GM19452 (cell line): ENCODE data around the gene ERBIN.
"Not testable (repeated sequence)": the region's sequence is repeated elsewhere in the genome, so short reads cannot be mapped to it uniquely, and the experiment has no call there.

ENCODE experiments used
- ATAC-seq: cut with Tn5 transposase; IDR thresholded peaks from one replicate; pipeline ENCODE4 v1.9.1; 2021; ENCODE audit not compliant: unreplicated experiment

ERBIN gene

GRCh38 chr5:65926276-65926783, at the start of gene ERBIN:
Gene ERBIN (plus strand): TSS chr5:65926575. CDS start chr5:65992719, 66,144 bp downstream.
- peak; percentile 28 for ATAC-seq

DNA sequence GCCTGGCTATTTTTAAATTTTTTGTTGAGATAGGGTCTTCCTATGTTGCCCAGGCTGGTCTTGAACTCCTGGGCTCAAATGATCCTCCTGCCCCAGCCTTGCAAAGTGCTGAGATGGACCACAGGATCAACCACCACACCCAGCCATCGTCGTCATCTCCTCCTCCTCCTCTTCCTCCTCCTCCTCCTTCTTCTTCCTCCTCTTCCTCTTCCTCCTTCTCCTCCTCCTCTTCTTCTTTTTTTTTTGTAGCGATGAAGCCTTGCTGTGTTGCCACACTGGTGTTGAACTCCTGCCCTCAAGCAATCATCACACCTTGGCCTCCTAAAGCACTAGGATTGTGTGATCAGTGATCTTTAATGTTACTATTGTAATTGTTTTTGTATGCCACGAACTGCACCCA, 49.4 kb upstream of the ERBIN start:
- no peak for ATAC-seq

GRCh38 chr5:65879668-65880256, 46.6 kb upstream of the ERBIN start:
- not testable (repeated sequence) for ATAC-seq

DNA sequence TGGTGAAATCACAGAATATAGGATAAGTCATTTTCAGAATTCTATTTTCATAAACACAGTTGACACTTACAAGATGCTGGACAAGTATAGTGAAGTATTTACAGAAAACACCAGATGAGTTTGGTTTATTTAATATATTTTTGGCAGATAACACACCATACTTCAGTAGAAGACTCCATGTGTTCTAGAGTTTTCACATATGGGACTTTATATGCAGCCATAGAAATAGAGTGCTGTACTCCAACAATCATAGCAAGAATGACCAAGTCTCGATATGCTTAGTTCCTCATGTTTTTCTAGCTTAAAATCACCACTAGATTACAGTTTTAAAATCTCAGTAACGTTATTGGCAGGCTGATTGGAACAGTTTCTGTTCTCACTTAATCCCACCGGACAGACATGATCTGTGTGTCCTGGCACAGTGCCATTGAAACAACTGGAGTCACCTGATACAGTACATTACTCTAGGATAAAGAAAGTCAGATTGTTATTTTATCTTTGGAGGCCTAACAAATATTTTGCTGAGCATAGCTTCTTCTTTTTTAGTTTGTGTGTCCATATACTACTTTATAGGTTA, 45.8 kb upstream of the ERBIN start:
- ATAC-seq = no peak

DNA sequence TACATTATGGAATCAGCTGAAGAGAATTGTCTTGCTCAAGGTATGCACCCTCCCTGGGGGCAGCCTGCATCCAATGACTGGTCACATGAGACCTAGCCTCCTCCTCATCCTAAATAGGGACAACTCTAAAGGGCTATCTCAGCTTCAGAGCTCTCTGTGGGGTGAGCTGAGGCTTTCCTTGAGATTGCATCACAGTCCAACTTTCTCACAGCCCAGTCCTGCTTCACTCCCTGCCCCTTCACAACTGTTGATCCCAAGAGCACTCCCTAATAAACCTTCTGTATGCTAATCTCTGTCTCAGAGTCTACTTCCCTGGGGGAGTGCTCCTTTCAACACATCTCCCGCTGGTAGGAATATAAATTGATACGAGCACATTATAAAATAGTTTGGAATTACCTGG, 44.1 kb upstream of the ERBIN start:
- ATAC-seq = no peak

DNA sequence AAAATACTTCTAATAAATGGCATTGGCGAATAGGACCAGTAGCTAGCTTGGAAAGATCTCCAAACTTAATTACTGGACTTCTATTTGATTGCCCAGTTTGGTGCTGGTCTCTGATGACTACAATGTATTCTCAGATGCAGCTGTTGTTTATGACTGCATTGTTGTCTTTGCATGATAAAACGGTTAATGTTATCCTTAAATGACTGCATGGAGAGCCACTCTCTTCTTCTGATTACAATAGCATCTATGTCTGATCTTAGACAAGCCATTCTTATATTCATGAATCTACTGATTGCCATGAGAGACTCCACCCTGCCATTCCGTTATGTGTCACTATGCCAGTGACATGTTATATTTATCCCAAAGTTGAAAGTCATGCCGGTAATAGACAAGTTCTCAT, 42.9 kb upstream of the ERBIN start:
- ATAC-seq = no peak

DNA sequence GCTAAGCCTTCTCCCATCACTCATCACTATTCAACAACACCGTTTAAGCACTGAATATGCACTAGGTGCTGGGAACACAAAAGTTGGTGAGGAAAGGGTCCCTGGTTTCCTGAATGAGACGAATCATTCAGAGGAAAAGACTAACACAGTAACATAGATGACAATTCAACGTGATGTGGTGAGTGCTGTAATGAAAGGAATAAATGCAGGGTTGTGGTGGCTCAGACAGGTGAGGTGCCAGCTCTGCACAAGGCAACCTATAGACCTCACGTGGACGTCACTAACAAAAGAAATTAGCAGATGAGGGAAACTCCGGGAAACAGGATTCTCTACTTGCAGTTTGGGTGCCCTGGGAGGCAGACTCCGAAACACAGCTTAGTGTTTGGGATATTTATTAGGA, 40.0 kb upstream of the ERBIN start:
- ATAC-seq = no peak

DNA sequence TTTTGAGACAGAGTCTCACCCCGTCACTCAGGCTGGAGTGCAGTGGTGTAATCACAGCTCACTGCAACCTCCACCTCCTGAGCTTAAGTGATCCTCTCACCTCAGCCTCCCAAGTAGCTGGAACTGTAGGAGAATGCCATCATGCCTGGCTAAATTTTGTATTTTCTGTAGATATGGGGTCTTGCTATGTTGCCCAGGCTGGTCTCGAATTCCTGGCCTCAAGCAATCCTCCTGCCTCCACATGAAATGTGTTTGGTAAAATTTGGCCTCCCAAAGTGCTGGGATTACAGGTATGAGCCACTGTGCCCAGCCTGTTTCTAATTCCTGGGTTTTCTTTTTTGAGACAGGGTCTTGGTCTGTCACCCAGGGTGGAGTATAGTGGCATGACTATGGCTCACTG, 34.4 kb upstream of the ERBIN start:
- not testable (repeated sequence) for ATAC-seq

GRCh38 chr5:65892801-65893200, 33.6 kb upstream of the ERBIN start:
- no peak for ATAC-seq

DNA sequence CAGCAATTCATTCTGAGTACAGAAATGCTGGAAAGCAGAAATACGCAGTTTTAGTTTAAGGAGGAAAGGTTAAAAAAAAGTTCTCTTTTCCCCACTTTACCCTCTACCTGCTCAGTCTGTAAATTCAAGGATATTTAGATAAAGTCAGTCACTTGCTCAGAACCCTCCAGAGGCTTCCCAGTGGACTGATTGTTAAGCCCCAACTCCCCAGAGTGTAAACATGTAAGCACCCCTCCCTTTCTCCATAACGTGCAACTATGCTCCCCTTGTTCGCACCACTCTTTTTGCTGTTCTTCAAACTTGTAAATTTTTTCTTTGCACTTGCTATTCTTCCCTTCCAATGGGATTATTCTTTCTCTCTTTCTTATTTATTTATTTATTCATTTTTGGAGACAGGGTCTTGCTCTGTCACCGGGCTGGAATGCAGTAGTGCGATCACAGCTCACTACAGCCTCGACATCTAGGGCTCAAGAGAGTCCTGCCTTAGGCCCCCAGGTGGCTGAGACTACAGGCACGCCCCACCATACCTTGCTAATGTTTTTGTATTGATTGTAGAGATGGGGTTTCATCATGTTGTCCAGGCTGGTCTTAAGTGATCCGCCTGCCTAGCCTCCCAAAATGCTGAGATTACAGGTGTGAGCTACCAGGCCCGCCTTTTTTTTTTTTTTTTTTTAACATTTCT, 32.5 kb upstream of the ERBIN start:
- no peak for ATAC-seq

DNA sequence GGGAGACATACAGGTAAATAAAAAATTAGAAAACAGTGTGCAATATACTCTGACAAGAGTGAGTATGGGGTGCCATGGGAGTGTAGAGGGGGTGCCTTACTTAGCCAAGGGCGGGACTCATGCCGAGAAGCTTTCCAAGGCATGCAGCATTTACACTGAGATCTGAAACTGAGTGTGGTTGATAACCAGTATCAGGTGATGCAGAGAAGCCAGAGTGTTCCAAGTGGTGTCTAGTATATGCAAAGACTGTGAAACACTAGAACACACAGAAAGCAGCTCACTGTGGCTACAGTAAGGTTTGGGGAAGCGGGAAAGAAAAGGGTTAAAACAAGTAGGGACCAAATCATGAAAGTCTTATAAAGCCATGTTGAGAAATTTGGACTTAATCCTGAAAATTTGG, 30.5 kb upstream of the ERBIN start:
- ATAC-seq = no peak

DNA sequence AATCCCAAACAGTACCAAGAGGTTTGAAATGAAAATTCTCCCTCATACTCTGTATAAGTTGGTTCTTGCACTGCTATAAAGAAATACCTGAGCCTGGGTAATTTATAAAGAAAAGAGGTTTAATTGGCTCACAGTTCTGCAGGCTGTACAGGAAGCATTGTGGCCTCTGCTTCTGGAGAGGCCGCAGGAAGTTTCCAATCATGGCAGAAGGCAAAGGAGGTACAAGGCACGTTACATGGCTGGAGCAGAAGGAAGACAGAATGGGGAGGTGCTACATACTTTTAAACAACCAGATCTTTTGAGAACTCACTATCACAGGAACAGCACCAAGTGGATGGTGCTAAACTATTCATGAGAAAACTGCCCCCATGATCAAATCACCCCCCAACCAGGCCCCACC, 25.6 kb upstream of the ERBIN start:
- ATAC-seq = no peak

GRCh38 chr5:65902104-65902503, 24.3 kb upstream of the ERBIN start:
- no peak for ATAC-seq

DNA sequence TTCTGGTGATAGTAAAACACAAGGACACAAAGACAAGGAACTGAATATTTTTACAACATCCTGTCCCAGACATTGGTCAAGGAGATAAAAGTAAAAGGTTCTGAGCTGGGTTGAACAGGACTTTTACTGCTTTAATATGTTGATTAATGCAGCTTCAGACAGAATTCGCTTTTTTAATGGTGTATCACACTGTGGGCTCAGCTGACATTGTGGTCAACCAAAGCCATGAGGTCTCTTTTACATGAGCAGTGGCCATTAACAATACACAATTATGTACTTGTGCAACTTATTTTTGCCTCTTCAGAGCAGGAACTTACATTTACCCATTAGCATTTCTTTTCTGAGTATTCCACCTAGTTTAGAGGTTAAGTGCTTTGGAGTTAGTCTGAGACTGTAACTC, 22.8 kb upstream of the ERBIN start:
- no peak for ATAC-seq

DNA sequence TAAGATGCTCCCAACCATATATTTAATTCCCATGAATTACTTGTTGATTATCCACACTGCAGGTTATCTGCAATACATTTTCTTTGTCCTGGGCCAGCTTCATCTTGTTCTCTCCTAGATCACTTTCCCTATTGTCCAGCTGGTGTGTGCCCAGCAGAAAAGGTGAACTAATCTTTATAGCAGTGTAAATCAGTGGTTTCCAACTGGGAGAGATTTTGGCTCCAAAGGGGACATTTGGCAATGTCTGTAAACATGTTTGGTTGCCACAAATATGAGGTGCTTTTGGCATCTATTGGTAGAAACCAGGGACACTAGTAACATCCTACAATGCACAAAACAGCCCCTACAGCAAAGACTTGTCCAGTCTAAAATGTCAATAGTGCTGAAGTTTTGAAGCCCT, 20.1 kb upstream of the ERBIN start:
- ATAC-seq = no peak

GRCh38 chr5:65907135-65907534, 19.2 kb upstream of the ERBIN start:
- no peak for ATAC-seq

- no peak for ATAC-seq
Measured at GRCh38 chr5:65910711-65911110, 15.7 kb upstream of the ERBIN start.

DNA sequence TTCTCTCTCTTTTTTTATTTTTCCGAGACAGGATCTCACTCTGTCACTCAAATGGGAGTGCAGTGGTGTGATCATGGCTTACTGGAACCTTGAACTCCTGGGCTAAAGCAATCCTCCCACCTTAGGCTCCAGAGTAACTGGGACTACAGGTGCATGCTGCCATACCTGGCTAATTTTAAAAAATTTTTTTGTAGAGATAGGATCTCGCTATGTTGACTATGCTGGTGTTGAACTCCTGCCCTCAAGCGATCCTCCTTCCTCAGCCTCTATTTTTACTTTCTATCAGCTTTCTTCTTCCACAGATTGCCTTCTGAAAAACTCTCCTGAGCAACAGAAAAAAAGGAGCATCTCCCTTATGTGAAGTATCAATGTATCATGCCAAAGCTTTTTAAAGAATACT, 14.1 kb upstream of the ERBIN start:
- no peak for ATAC-seq

DNA sequence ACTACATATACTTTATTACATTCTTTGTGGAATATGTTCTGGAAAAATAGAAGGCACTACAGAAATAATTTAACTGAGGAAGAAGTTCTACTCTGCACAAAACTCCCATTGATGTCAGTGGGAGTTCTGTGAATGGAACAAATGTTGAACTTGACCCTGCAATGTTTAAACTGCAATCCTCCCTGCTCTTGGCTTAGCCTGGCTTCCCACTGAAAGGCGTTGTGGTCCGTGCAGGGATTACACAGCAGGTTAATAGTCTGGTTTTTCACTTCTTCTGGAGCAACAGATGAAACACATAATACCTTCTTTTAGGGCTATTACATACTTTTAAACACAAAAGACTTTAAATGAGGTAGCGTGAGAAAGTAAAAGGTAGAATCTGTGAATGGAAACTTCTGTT, 12.9 kb upstream of the ERBIN start:
- no peak for ATAC-seq

GRCh38 chr5:65914641-65915196, 11.7 kb upstream of the ERBIN start:
- no peak for ATAC-seq

GRCh38 chr5:65915661-65916060, 10.7 kb upstream of the ERBIN start:
- not testable (repeated sequence) for ATAC-seq

- ATAC-seq = no peak
Measured at GRCh38 chr5:65916066-65916465, 10.3 kb upstream of the ERBIN start.
